Measurements from ENCODE around the gene NOD1.

The NOD1 gene

GRCh38 chr7:30450240-30450982, 28.2 kb downstream of the NOD1 start:
- TF ChIP-seq TAF1 (IDR thresholded peaks at IDR 0.05; ENCODE audit: borderline replicate concordance, insufficient read depth, low read length) (no peak), REST (IDR thresholded peaks at IDR 0.05; ENCODE audit: insufficient read depth in 1 of 2, low read depth in 2 of 2, low read length in 2 of 2) (no peak), SIN3A (IDR thresholded peaks at IDR 0.05; ENCODE audit: borderline replicate concordance, insufficient read depth, low read length) (no peak), FOXP2 (optimal IDR thresholded peaks at IDR 0.05; ENCODE audit: borderline replicate concordance, extremely low read depth, extremely low read length, insufficient read depth) (no peak), POLR2AphosphoS5 (IDR thresholded peaks at IDR 0.05; ENCODE audit: low read depth, low read length) (no peak)

GRCh38 chr7:30448461-30449189, 30.0 kb downstream of the NOD1 start:
- no peak for TF ChIP-seq TAF1 (IDR thresholded peaks at IDR 0.05; ENCODE audit: borderline replicate concordance, insufficient read depth, low read length)
- no peak for TF ChIP-seq FOXP2 (optimal IDR thresholded peaks at IDR 0.05; ENCODE audit: borderline replicate concordance, extremely low read depth, extremely low read length, insufficient read depth)
- no peak for TF ChIP-seq SIN3A (IDR thresholded peaks at IDR 0.05; ENCODE audit: borderline replicate concordance, insufficient read depth, low read length)
- no peak for TF ChIP-seq POLR2AphosphoS5 (IDR thresholded peaks at IDR 0.05; ENCODE audit: low read depth, low read length)
- TF ChIP-seq REST (IDR thresholded peaks at IDR 0.05; ENCODE audit: insufficient read depth in 1 of 2, low read depth in 2 of 2, low read length in 2 of 2): no peak

GRCh38 chr7:30447466-30447865, 31.1 kb downstream of the NOD1 start:
- TF ChIP-seq POLR2AphosphoS5 (IDR thresholded peaks at IDR 0.05; ENCODE audit: low read depth, low read length) (no peak), SIN3A (IDR thresholded peaks at IDR 0.05; ENCODE audit: borderline replicate concordance, insufficient read depth, low read length) (no peak)

GRCh38 chr7:30446266-30446665, 32.3 kb downstream of the NOD1 start:
- no peak for TF ChIP-seq POLR2AphosphoS5 (IDR thresholded peaks at IDR 0.05; ENCODE audit: low read depth, low read length)
- TF ChIP-seq FOXP2 (optimal IDR thresholded peaks at IDR 0.05; ENCODE audit: borderline replicate concordance, extremely low read depth, extremely low read length, insufficient read depth): no peak
- no peak for TF ChIP-seq SIN3A (IDR thresholded peaks at IDR 0.05; ENCODE audit: borderline replicate concordance, insufficient read depth, low read length)
- TF ChIP-seq REST (IDR thresholded peaks at IDR 0.05; ENCODE audit: insufficient read depth in 1 of 2, low read depth in 2 of 2, low read length in 2 of 2): no peak
- TF ChIP-seq TAF1 (IDR thresholded peaks at IDR 0.05; ENCODE audit: borderline replicate concordance, insufficient read depth, low read length): no peak

DNA sequence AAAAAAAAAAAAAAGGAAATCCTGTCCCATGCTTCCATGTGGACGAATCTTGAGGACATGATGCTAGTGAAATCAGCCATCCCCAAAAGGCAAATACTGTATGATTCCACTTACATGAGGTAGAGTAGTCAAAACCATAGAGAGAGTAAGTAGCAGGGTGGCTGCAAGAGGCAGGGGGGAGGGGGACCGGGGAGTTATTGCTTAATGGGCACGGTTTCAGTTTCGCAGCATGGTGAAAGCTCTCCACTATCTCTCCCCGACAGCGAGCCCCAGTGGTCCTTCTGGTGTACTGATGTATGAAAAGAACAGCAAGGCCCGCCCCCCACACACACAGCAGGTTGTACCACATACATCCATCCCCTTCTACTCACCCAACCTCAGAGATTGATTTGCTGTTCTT, 32.8 kb downstream of the NOD1 start:
- TF ChIP-seq POLR2AphosphoS5 (IDR thresholded peaks at IDR 0.05; ENCODE audit: low read depth, low read length): no peak
- TF ChIP-seq REST (IDR thresholded peaks at IDR 0.05; ENCODE audit: insufficient read depth in 1 of 2, low read depth in 2 of 2, low read length in 2 of 2): no peak
- TF ChIP-seq TAF1 (IDR thresholded peaks at IDR 0.05; ENCODE audit: borderline replicate concordance, insufficient read depth, low read length): no peak
- TF ChIP-seq FOXP2 (optimal IDR thresholded peaks at IDR 0.05; ENCODE audit: borderline replicate concordance, extremely low read depth, extremely low read length, insufficient read depth): no peak
- no peak for TF ChIP-seq SIN3A (IDR thresholded peaks at IDR 0.05; ENCODE audit: borderline replicate concordance, insufficient read depth, low read length)

All from PFSK-1 (cell line).